HCT116 (cell line): ENCODE results near the gene IGFL4. TPM values are rescaled to one million over a fixed set of nuclear protein-coding genes. Genes with fewer than 3 reads are reported as not detected.
A peak's percentile ranks its signal among the peaks of the same experiment; 100 is the strongest.

Experiments
- ATAC-seq: fragments of 200-7000 bp; cut with Tn5 transposase; 2 replicates; pipeline ENCODE4 v1.9.1; 2020; ENCODE audit warnings: mild to moderate bottlenecking, moderate library complexity
- BruUV-seq: library from RNA; stranded (reverse); fragments of 400-500 nt; replicated peaks from 2 replicates; lab custom pipeline; 2021; lab: Mats Ljungman, UMichigan
- CTCF ChIA-PET: fragments of 300-600 bp; sonication (Branson Sonifier 250); formaldehyde crosslinking; loops from one replicate; lab custom pipeline; 2021; ENCODE audit warnings: antibody characterized with exemption; lab: Charles Lee
- POLR2A ChIA-PET: fragments of 300-600, 350-600 bp; sonication (Branson Sonifier 250); formaldehyde crosslinking; loops from one replicate; lab custom pipeline; 2021; ENCODE audit warnings: antibody characterized with exemption; lab: Charles Lee
- RAD21 ChIA-PET, 2 experiments: fragments of 300-600 bp; sonication (Branson Sonifier 250); formaldehyde crosslinking; loops; one replicate each; lab custom pipeline; 2023; ENCODE audit warnings: low total read pairs in 2 of 2; ENCODE audit not compliant: uncharacterized antibody in 2 of 2, unreplicated experiment in 2 of 2, low non-redundant PET in 1 of 2; lab: Charles Lee
- DNase-seq: peaks from one replicate; pipeline ENCODE4 v3.0.0-alpha.2; 2010; ENCODE audit warnings: low read depth, low spot score
- H2AFZ ChIP-seq: fragments of 200-600 bp; shearing (Covaris generic), sonication (generic); 2 replicates; pipeline ENCODE4 v1.6.1; 2017; ENCODE audit warnings: low read depth, mixed run types, mixed read lengths, antibody characterized with exemption, low read length; ENCODE audit not compliant: poor library complexity, severe bottlenecking
- H3K27ac ChIP-seq: 2 replicates; pipeline ENCODE4 v1.5.1; 2012; ENCODE audit warnings: low read depth, low read length
- H3K27me3 ChIP-seq: fragments of 200-600 bp; sonication (generic); 2 replicates; pipeline ENCODE4 v1.6.1; 2016; ENCODE audit warnings: mixed run types, low read length, mixed read lengths; ENCODE audit not compliant: insufficient read depth
- H3K36me3 ChIP-seq, 2 experiments: fragments of 200-500 bp in 1 of 2; fragments of 200-600 bp in 1 of 2; sonication (Bioruptor generic) in 1 of 2; sonication (generic) in 1 of 2; 2 replicates each; pipeline versions ENCODE4 v1.5.1 to v1.6.1; 2014 to 2016; ENCODE audit warnings: low read length in 2 of 2, inconsistent platforms in 1 of 2, mixed read lengths in 1 of 2, mixed run types in 1 of 2; ENCODE audit not compliant: insufficient read depth in 2 of 2, control insufficient read depth in 1 of 2
- H3K4me1 ChIP-seq, 2 experiments: fragments of 200-600 bp in 1 of 2; sonication (generic) in 1 of 2; 2 replicates each; pipeline versions ENCODE4 v1.5.1 to v1.6.1; 2012 to 2017; ENCODE audit warnings: low read length in 2 of 2, inconsistent platforms in 1 of 2, mild to moderate bottlenecking in 1 of 2, mixed read lengths in 1 of 2, mixed run types in 1 of 2, moderate library complexity in 1 of 2; ENCODE audit not compliant: insufficient read depth in 2 of 2, control insufficient read depth in 1 of 2
- H3K4me2 ChIP-seq: fragments of 200-600 bp; sonication (generic); 2 replicates; pipeline ENCODE4 v1.6.1; 2017; ENCODE audit warnings: mixed run types, low read length, mixed read lengths
- H3K4me3 ChIP-seq, 2 experiments: fragments of 200-600 bp in 1 of 2; sonication (generic) in 1 of 2; replicated peaks in 1 of 2; 2 replicates each; pipeline ENCODE4 v1.5.1; 2011 to 2016; ENCODE audit warnings: low read length in 2 of 2, control low read depth in 1 of 2, low read depth in 1 of 2, mild to moderate bottlenecking in 1 of 2, mixed read lengths in 1 of 2, mixed run types in 1 of 2
- H3K79me2 ChIP-seq: fragments of 200-600 bp; sonication (generic); 2 replicates; pipeline ENCODE4 v1.6.1; 2017; ENCODE audit warnings: mild to moderate bottlenecking, mixed run types, low read length, moderate library complexity, mixed read lengths; ENCODE audit not compliant: insufficient read depth
- H3K9ac ChIP-seq: fragments of 200-600 bp; sonication (generic); 2 replicates; pipeline ENCODE4 v1.6.1; 2016; ENCODE audit warnings: low read length, mixed read lengths
- H3K9me2 ChIP-seq: fragments of 200-600 bp; sonication (generic), shearing (Covaris generic); 2 replicates; pipeline ENCODE4 v1.6.1; 2017; ENCODE audit warnings: mixed run types, mild to moderate bottlenecking, moderate library complexity; ENCODE audit not compliant: insufficient read depth
- H3K9me3 ChIP-seq, 2 experiments: fragments of 200-500 bp in 1 of 2; fragments of 200-600 bp in 1 of 2; sonication (Bioruptor generic) in 1 of 2; sonication (generic) in 1 of 2; 2 replicates each; pipeline ENCODE4 v1.6.1; 2014 to 2017; ENCODE audit warnings: low read length in 2 of 2, mixed read lengths in 2 of 2, inconsistent platforms in 1 of 2, low read depth in 1 of 2, mild to moderate bottlenecking in 1 of 2, mixed run types in 1 of 2, moderate library complexity in 1 of 2; ENCODE audit not compliant: control insufficient read depth in 1 of 2, insufficient read depth in 1 of 2
- H4K20me1 ChIP-seq: fragments of 200-600 bp; sonication (generic), shearing (Covaris generic); 2 replicates; pipeline ENCODE4 v1.6.1; 2017; ENCODE audit warnings: mixed run types, mild to moderate bottlenecking, moderate library complexity; ENCODE audit not compliant: insufficient read depth
- ATF3 ChIP-seq: IDR thresholded peaks from 2 replicates; pipeline ENCODE4 v1.6.1; 2012
- CBX3 ChIP-seq: IDR thresholded peaks from 2 replicates; pipeline ENCODE4 v1.6.1; 2012; ENCODE audit warnings: low read depth
- EGR1 ChIP-seq: IDR thresholded peaks from 2 replicates; pipeline ENCODE4 v1.6.1; 2012; ENCODE audit warnings: low read depth
- ELF1 ChIP-seq: IDR thresholded peaks from 2 replicates; pipeline ENCODE4 v1.6.1; 2012; ENCODE audit warnings: low read depth, borderline replicate concordance
- EZH2phosphoT487 ChIP-seq: fragments of 200-600 bp; IDR thresholded peaks from 2 replicates; pipeline ENCODE4 v1.6.1; 2018; ENCODE audit warnings: antibody characterized with exemption, borderline replicate concordance
- FOSL1 ChIP-seq: IDR thresholded peaks from 2 replicates; pipeline ENCODE4 v1.6.1; 2012; ENCODE audit warnings: low read depth
- JUND ChIP-seq: IDR thresholded peaks from 2 replicates; pipeline ENCODE4 v1.6.1; 2012
- MAX ChIP-seq: IDR thresholded peaks from 2 replicates; pipeline ENCODE4 v1.6.1; 2012
- POLR2A ChIP-seq: IDR thresholded peaks from 2 replicates; pipeline ENCODE4 v1.7.0; 2011; ENCODE audit warnings: borderline replicate concordance; ENCODE audit not compliant: insufficient read depth, insufficient read length; ENCODE audit errors: extremely low read depth
- POLR2AphosphoS5 ChIP-seq: IDR thresholded peaks from 2 replicates; pipeline ENCODE4 v1.6.1; 2011; ENCODE audit warnings: mild to moderate bottlenecking, low read depth, low read length, moderate library complexity
- RAD21 ChIP-seq: IDR thresholded peaks from 2 replicates; pipeline ENCODE4 v1.6.1; 2012; ENCODE audit warnings: low read depth, mild to moderate bottlenecking
- REST ChIP-seq: IDR thresholded peaks from 2 replicates; pipeline ENCODE4 v1.6.1; 2012; ENCODE audit warnings: low read depth
- SIN3A ChIP-seq: IDR thresholded peaks from 2 replicates; pipeline ENCODE4 v1.6.1; 2012; ENCODE audit warnings: low read depth
- SP1 ChIP-seq: IDR thresholded peaks from 2 replicates; pipeline ENCODE4 v1.6.1; 2012; ENCODE audit warnings: low read depth
- SRF ChIP-seq: IDR thresholded peaks from 2 replicates; pipeline ENCODE4 v1.6.1; 2012; ENCODE audit warnings: low read depth
- TCF7L2 ChIP-seq: IDR thresholded peaks from 2 replicates; pipeline ENCODE4 v1.7.0; 2011; ENCODE audit warnings: borderline replicate concordance, inconsistent platforms; ENCODE audit not compliant: insufficient read depth, insufficient read length; ENCODE audit errors: extremely low read depth
- YY1 ChIP-seq: IDR thresholded peaks from 2 replicates; pipeline ENCODE4 v1.6.1; 2011; ENCODE audit warnings: low read length, low read depth, moderate library complexity, mild to moderate bottlenecking; ENCODE audit not compliant: insufficient replicate concordance; ENCODE audit errors: extremely low read depth
- ZBTB33 ChIP-seq: IDR thresholded peaks from 2 replicates; pipeline ENCODE4 v1.6.1; 2011; ENCODE audit warnings: mild to moderate bottlenecking, low read length, moderate library complexity; ENCODE audit not compliant: insufficient replicate concordance; ENCODE audit errors: extremely low read depth
- ZFX ChIP-seq: fragments of 450-650 bp; IDR thresholded peaks from 2 replicates; pipeline ENCODE4 v1.6.1; 2017
- ZNF274 ChIP-seq: fragments of 200-500 bp; sonication (Bioruptor generic); IDR thresholded peaks from 2 replicates; pipeline ENCODE4 v1.6.1; 2014; ENCODE audit warnings: mild to moderate bottlenecking, low read depth, low read length, inconsistent platforms
- intact Hi-C: fragments of 100-400 bp; cut with micrococcal nuclease; formaldehyde crosslinking; loops from 2 replicates; pipeline ENCODE4 v1.10.0; 2022
- total RNA-seq: library from RNA; stranded (reverse); gene quantifications from one replicate; pipeline ENCODE4 v1.2.1, GENCODE V29; 2021; ENCODE audit not compliant: unreplicated experiment

Gene IGFL4
- total RNA-seq, 1 experiment from 2014 or later, result not detected

GRCh38 chr19:45994998-45995714 lies 45.6 kb downstream of the IGFL4 start, which contains the start of gene CCDC61:
Gene CCDC61, plus strand, starts transcription at chr19:45995467. Its CDS starts 7,552 bp downstream, at chr19:46003019.
- BruUV-seq, result no TSS peak
- Histone ChIP-seq H3K27me3 (no peaks in the 10 kb centered on the region), H3K27ac (peak within 1 kb of the TSS; percentile 53), H2AFZ (peak within 1 kb of the TSS; percentile 27), H3K9me3 (no peaks in the 10 kb centered on the region), H3K9ac (peak within 1 kb of the TSS; percentile 88), H3K4me1 (peaks cover 7 to 11% of the 10 kb centered on the region in 2 experiments; a peak in 3 of 4 replicates), H3K79me2 (peaks cover 16% of the 10 kb centered on the region; the same call in 1 of the 2 replicates), H3K4me3 (peak within 1 kb of the TSS; percentile 92 to 99), H3K4me2 (peak within 1 kb of the TSS; percentile 92), H3K36me3 (no peaks in the 10 kb centered on the region), H4K20me1 (no peaks in the 10 kb centered on the region), H3K9me2 (no peaks in the 10 kb centered on the region)
- DNase-seq, result peak; percentile 100
- ChIA-PET CTCF (interaction anchor here (0.8 to 2.5 kb wide), 6 partner anchors 10 to 83 kb away, joined by 3 to 8 read pairs (median 4); no protein-coding TSS in a partner anchor), POLR2A (interaction anchor here (0.8 to 1.4 kb wide), 7 partner anchors 11 to 178 kb away, joined by 3 to 6 read pairs (median 5); partner anchors contain the start of genes IRF2BP1 and SYMPK), RAD21 (interaction anchor here (0.6 to 1.5 kb wide), 3 partner anchors 59 to 277 kb away, joined by 3 to 4 read pairs (median 4); partner anchors contain the start of gene MYPOP (in 1 of the 2))
- peak; percentile 98 for ATAC-seq
- intact Hi-C loops, result no loop called here
- TF ChIP-seq REST, result no peak
- TF ChIP-seq SRF, result peak; percentile 76
- TF ChIP-seq EZH2phosphoT487, result no peak
- no peak for TF ChIP-seq JUND
- no peak for TF ChIP-seq ZFX
- no peak for TF ChIP-seq RAD21
- peak; percentile 86; the same call in 1 of the 2 replicates for TF ChIP-seq MAX
- TF ChIP-seq POLR2AphosphoS5, result peak; percentile 84
- TF ChIP-seq CBX3, result no peak
- TF ChIP-seq YY1, result no peak
- no peak for TF ChIP-seq SIN3A
- peak; percentile 24 for TF ChIP-seq ZBTB33
- no peak for TF ChIP-seq ZNF274
- peak; percentile 99 for TF ChIP-seq ELF1
- TF ChIP-seq SP1, result peak; percentile 99
- no peak for TF ChIP-seq EGR1
- TF ChIP-seq FOSL1, result no peak
- peak; percentile 84 for TF ChIP-seq POLR2A
- TF ChIP-seq ATF3, result no peak
- peak; percentile 22 for TF ChIP-seq TCF7L2
